Activated T-cell treated with anti-CD3 and anti-CD28 coated beads, Interleukin-2, amount 50 U/mL, for 24 hours (primary cell): ENCODE measurements around the gene MEIKIN.
"Not testable (repeated sequence)": the region's sequence is repeated elsewhere in the genome, so short reads cannot be mapped to it uniquely, and the experiment has no call there.

ENCODE experiments used
- DNase-seq: peaks from one replicate; pipeline ENCODE4 v3.0.0-alpha.2; 2020
- H3K27ac Mint-ChIP-seq: 2 replicates; pipeline ENCODE4 v1.8.0; 2020; ENCODE audit warnings: mild to moderate bottlenecking, mixed read lengths
- H3K27me3 Mint-ChIP-seq: 2 replicates; pipeline ENCODE4 v1.8.0; 2020; ENCODE audit warnings: mixed read lengths
- H3K36me3 Mint-ChIP-seq: 2 replicates; pipeline ENCODE4 v1.8.0; 2020; ENCODE audit warnings: low read depth, mixed read lengths
- H3K4me1 Mint-ChIP-seq: 2 replicates; pipeline ENCODE4 v1.8.0; 2020; ENCODE audit warnings: low read depth, mixed read lengths
- H3K4me3 Mint-ChIP-seq: 2 replicates; pipeline ENCODE4 v1.8.0; 2020; ENCODE audit warnings: mild to moderate bottlenecking, moderate library complexity, mixed read lengths
- H3K9me3 Mint-ChIP-seq: 2 replicates; pipeline ENCODE4 v1.8.0; 2020; ENCODE audit warnings: mixed read lengths

Gene MEIKIN

GRCh38 chr5:131952301-131952857 lies 6.9 kb upstream of the MEIKIN start:
- H3K36me3 Mint-ChIP-seq, result peaks cover 23% of the 10 kb centered on the region
- no peaks in the 10 kb centered on the region for H3K27me3 Mint-ChIP-seq
- H3K4me1 Mint-ChIP-seq, result peaks cover 12% of the 10 kb centered on the region
- no peak for DNase-seq
- H3K27ac Mint-ChIP-seq, result no peak overlapping the region
- H3K4me3 Mint-ChIP-seq, result no peak overlapping the region
- no peaks in the 10 kb centered on the region for H3K9me3 Mint-ChIP-seq

DNA sequence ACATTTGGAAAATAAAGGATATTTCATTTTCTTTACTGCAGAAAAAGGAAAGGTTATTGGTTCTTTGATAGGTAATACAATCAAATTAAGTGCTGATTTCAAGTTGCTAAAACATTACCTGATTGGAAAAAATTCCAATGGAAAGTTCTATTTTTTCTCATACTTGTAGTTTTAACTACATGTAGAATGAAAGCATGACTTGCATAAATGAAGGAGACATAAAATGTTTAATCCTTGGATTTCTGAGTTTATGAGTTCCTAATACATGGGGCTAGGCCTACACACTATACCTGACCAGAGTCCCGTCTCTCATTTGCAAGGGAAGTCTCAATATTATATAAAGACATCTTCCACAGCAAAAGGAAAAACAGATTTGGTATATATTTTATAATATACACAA lies 5.2 kb upstream of the MEIKIN start:
- H3K4me1 Mint-ChIP-seq, result peaks cover 10% of the 10 kb centered on the region
- H3K36me3 Mint-ChIP-seq, result peaks cover 20% of the 10 kb centered on the region
- no peaks in the 10 kb centered on the region for H3K27me3 Mint-ChIP-seq
- H3K4me3 Mint-ChIP-seq, result no peak overlapping the region
- H3K27ac Mint-ChIP-seq, result no peak overlapping the region
- no peak for DNase-seq
- H3K9me3 Mint-ChIP-seq, result no peaks in the 10 kb centered on the region

DNA sequence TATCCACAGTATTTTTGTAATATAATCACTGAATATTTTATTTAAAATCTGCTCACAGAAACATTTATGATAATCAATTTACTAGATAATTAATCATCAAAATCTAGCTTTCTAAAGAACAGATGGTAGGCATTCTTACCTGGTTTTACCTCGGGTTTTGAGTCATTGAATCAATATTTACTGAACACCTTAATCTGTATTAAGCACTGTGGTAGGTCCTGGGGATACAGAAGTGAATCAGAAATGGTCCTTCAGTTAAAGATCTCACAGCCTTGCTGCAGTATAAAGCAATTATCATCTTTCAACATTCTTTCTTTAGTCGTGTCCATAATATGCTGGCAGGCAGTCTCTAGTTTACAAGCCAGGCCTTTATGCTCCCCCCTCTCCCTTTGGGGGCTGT lies 2.0 kb upstream of the MEIKIN start:
- Mint-ChIP-seq H3K27ac (no peak overlapping the region), H3K9me3 (no peaks in the 10 kb centered on the region), H3K27me3 (no peaks in the 10 kb centered on the region), H3K4me1 (no peaks in the 10 kb centered on the region), H3K4me3 (no peak overlapping the region), H3K36me3 (peaks cover 1% of the 10 kb centered on the region)
- DNase-seq, result no peak

DNA sequence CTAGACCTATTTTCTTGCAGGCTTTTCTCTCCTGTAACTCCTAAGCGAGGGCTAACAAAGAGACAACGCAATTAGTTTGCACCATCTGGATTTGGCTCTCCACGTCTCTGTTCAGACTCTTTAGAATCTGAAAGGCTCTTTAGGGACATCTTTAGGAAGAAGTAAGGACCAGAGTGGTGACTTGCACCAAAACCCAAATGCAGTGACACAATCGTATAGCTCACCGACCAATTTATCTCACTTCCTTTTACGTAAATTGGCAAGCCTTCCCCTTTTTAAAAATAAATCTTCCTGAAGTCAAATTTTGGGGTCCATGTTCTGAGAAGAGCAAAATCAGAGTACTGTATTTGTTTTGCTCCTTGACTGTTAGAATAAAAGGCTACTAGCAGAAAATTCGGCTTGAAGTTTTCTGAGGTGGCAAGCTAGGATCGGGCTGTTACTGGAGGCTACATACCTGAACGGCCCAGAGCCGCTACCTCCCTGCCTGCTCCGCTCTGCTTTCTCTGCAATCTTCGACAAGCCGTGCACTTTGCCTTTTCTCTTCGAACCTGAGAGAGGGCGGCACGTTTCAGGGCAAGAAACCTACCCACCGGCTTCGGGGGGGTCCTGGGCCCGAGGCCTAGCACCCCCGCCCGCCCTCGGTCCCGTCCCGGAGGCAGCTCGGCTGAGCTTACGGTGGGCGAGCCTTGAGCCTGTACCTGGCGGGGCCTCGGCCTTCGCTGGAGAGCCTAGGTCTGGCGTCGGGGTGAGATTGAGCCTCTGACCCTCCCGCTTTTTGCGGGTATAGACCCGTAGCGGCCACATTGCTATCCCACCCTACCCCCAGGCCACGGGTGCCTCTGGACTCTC lies 537 bp downstream of the MEIKIN start:
- Mint-ChIP-seq H3K4me1 (no peaks in the 10 kb centered on the region), H3K27ac (no peak overlapping the region), H3K36me3 (no peaks in the 10 kb centered on the region), H3K4me3 (no peak overlapping the region), H3K27me3 (no peaks in the 10 kb centered on the region), H3K9me3 (no peaks in the 10 kb centered on the region)
- DNase-seq, result no peak

- Mint-ChIP-seq H3K27ac (no peak overlapping the region), H3K4me3 (no peak overlapping the region), H3K9me3 (no peaks in the 10 kb centered on the region), H3K27me3 (no peaks in the 10 kb centered on the region), H3K4me1 (no peaks in the 10 kb centered on the region), H3K36me3 (no peaks in the 10 kb centered on the region)
- no peak for DNase-seq
Measured at GRCh38 chr5:131943916-131944315, 1.5 kb downstream of the MEIKIN start.

GRCh38 chr5:131942016-131942415 lies 3.4 kb downstream of the MEIKIN start:
- no peaks in the 10 kb centered on the region for H3K9me3 Mint-ChIP-seq
- no peak for DNase-seq

DNA sequence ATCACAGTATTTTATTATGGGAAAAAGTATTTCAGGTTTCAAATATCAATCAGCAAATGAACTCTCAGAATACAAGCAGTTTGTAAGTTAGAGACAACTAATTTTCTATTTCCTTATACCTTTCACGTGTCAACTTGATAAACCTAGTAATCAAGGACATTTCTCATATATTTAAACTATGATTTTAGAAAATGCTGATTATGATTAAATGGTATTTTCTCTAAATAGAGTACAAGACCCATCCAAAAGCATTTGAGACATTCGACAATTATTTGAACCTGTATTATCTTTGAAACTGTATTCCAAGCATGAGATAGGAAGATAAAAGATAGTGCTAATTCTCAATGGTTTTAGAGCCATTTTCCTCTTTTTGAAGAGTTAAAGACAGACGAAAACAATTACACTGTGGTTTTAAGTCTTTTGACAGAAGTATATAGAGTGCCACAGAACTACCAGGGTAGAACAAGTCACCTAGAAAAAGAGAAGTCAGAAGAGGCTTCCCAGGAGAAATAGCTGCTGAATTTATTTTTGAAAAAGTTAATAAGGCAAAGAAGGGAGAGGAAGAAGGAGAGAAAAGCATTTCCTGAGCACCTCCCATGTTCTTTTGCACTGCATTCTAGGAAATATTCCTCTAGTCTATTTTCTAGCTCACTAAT lies 5.6 kb downstream of the MEIKIN start:
- Mint-ChIP-seq H3K4me1 (peaks cover 7% of the 10 kb centered on the region), H3K27me3 (no peaks in the 10 kb centered on the region), H3K4me3 (no peak overlapping the region), H3K9me3 (no peaks in the 10 kb centered on the region), H3K36me3 (no peaks in the 10 kb centered on the region), H3K27ac (no peak overlapping the region)
- DNase-seq, result no peak

More at GRCh38 chr5:131942016-131942415, 3.4 kb downstream of the MEIKIN start:
- Mint-ChIP-seq H3K36me3 (no peaks in the 10 kb centered on the region), H3K27me3 (no peaks in the 10 kb centered on the region), H3K4me3 (no peak overlapping the region), H3K4me1 (no peaks in the 10 kb centered on the region), H3K27ac (no peak overlapping the region)

DNA sequence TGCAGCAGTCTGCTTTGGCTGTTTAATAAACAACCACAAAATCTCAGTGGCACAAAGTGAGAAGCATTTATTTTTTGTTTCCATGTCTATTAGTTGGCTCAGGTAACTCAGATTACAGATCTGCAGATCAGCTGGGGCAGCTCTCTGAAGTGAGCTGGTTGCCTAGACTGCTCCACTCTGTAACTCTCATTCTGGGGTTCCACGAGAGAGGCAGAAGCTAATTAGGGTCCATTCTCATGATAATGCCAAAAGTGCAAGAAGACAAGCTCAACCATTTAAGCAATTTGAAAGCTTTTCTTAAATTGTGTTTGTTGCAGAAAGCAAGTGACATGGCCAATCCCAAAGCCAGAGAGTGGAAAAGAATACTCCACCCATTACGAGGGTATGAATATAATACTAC lies 13.2 kb downstream of the MEIKIN start:
- Mint-ChIP-seq H3K36me3 (peaks cover 8% of the 10 kb centered on the region), H3K4me1 (peaks cover 7% of the 10 kb centered on the region), H3K27me3 (no peaks in the 10 kb centered on the region), H3K9me3 (peaks cover 22% of the 10 kb centered on the region), H3K4me3 (no peak overlapping the region), H3K27ac (no peak overlapping the region)
- no peak for DNase-seq

GRCh38 chr5:131928957-131929356 lies 16.5 kb downstream of the MEIKIN start:
- Mint-ChIP-seq H3K36me3 (peaks cover 10% of the 10 kb centered on the region), H3K9me3 (peaks cover 28% of the 10 kb centered on the region), H3K4me1 (no peaks in the 10 kb centered on the region), H3K27ac (no peak overlapping the region), H3K4me3 (no peak overlapping the region), H3K27me3 (no peaks in the 10 kb centered on the region)
- DNase-seq, result no peak

DNA sequence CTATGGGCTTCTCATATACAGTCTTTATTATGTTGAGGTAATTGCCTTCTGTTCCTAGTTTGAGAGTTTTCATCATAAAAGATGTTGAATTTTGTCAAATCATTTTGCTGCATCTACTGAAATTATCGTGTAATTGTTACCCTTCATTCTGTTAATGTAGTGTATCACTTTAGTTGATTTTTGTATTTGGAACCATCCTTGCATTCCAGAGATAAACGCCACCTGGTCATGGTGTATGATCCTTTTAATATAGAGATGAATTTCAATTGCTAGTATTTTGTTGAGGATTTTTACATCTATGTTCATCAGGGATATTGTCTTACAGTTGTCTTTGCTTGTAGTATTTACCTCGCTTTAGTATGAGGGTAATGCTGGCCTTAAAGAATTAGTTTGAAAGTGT lies 19.3 kb downstream of the MEIKIN start:
- no peaks in the 10 kb centered on the region for H3K27me3 Mint-ChIP-seq
- peaks cover 26% of the 10 kb centered on the region for H3K9me3 Mint-ChIP-seq
- H3K4me1 Mint-ChIP-seq, result no peaks in the 10 kb centered on the region
- peaks cover 4% of the 10 kb centered on the region for H3K36me3 Mint-ChIP-seq
- no peak overlapping the region for H3K27ac Mint-ChIP-seq
- no peak overlapping the region for H3K4me3 Mint-ChIP-seq
- no peak for DNase-seq

DNA sequence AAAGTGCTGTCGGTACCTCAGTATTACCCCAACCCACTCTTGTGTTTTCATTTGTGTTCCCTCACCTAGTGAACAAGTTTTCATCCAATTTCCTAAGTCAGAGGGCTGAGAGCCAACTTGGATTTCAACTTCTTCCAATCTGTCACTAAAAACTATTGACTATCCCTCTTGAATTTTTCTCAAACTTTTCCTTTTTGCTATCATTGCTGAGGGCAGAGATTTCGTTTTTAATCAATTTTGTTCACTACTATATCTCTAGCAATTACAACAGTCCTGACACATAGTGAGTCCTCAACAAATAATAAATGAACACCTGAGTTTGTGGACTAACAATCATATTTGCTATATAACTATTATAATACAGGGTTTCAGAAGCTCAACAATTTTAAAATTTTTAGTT lies 29.0 kb downstream of the MEIKIN start:
- H3K4me3 Mint-ChIP-seq, result no peak overlapping the region
- no peaks in the 10 kb centered on the region for H3K27me3 Mint-ChIP-seq
- H3K27ac Mint-ChIP-seq, result no peak overlapping the region
- no peaks in the 10 kb centered on the region for H3K36me3 Mint-ChIP-seq
- no peaks in the 10 kb centered on the region for H3K4me1 Mint-ChIP-seq
- no peak for DNase-seq
- no peaks in the 10 kb centered on the region for H3K9me3 Mint-ChIP-seq

DNA sequence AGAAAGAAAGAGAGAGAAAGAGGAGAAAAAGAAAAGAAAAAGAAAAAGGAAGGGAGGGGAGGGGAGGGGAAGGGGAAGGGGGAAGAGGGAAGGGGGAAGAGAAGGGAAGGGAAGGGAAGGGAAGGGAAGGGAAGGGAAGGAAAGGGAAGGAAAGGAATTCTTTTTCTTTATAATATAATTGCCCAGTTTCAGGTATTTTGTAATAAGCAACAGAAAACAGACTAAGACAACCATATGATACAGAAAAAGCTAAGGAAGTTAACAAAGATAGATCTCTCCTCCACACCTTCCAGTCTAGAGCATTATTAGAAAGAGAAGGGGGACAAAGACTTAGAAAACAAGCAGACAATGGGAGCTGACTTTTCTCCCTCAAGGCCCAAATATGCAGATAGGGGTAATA lies 31.0 kb downstream of the MEIKIN start:
- H3K36me3 Mint-ChIP-seq, result no peaks in the 10 kb centered on the region
- H3K4me3 Mint-ChIP-seq, result no peak overlapping the region
- DNase-seq, result no peak
- no peaks in the 10 kb centered on the region for H3K4me1 Mint-ChIP-seq
- no peak overlapping the region for H3K27ac Mint-ChIP-seq
- no peaks in the 10 kb centered on the region for H3K27me3 Mint-ChIP-seq
- H3K9me3 Mint-ChIP-seq, result no peaks in the 10 kb centered on the region

DNA sequence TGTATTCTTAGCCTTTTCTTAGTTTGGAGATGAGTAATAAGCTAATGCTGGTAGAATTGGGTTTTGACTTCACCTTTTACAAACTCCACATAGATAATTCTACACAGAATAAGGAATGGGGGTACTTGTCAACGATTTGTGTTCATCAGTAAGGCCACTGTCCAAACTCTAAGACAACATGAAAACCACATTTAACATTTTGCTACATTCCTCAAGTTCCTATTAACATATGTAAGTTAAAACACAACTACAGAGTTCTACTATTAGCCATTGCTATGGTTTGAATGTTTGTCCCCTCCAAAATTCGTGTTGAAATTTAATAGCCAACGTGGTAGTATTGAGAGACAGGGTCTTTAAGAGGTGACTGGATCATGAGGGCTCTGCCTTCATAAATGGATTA lies 31.9 kb downstream of the MEIKIN start:
- no peaks in the 10 kb centered on the region for H3K9me3 Mint-ChIP-seq
- H3K27me3 Mint-ChIP-seq, result no peaks in the 10 kb centered on the region
- H3K4me1 Mint-ChIP-seq, result no peaks in the 10 kb centered on the region
- DNase-seq, result no peak
- no peaks in the 10 kb centered on the region for H3K36me3 Mint-ChIP-seq
- no peak overlapping the region for H3K4me3 Mint-ChIP-seq
- no peak overlapping the region for H3K27ac Mint-ChIP-seq

DNA sequence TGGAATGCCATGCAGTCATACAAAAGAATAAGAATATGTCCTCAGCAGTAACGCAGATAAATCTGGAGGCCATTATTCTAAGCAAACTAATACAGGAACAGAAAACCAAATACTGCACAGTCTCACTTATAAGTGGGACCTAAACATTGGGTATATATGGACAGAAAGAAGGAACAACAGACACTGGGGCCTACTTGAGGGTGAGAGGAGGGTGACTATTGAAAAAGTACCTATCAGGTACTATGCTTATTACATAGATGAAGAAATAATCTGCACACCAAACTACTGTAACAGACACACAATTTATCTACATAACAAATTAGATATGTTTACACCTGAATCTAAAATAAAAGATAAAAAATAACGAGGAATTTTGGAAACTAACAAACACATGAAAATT lies 38.8 kb downstream of the MEIKIN start:
- peak overlapping the region; percentile 66 for H3K27ac Mint-ChIP-seq

DNA sequence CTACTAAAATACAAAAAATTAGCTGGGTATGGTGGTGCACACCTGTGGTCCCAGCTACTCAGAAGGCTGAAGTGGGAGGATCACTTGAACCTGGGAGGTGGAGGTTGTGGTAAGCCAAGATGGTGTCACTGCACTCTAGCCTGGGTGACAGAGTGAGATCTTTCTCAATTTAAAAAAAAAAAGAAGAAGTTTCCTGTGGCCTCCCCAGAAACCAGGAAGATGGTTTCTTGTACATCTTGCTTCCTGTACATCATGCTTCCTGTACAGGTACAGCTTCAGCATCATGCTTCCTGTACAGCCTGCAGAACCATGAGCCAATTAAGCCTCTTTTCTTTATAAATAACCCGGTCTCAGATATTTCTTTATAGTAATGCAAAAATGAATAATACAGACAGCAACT lies 43.2 kb downstream of the MEIKIN start:
- H3K36me3 Mint-ChIP-seq, result peaks cover 25% of the 10 kb centered on the region
- H3K27ac Mint-ChIP-seq, H3K27me3 Mint-ChIP-seq, DNase-seq, H3K4me3 Mint-ChIP-seq: not testable (repeated sequence)
- H3K4me1 Mint-ChIP-seq, result peaks cover 25% of the 10 kb centered on the region
- H3K9me3 Mint-ChIP-seq, result peaks cover 45% of the 10 kb centered on the region

More for the DNA sequence above, 38.8 kb downstream of the MEIKIN start:
- Mint-ChIP-seq H3K27me3 (no peaks in the 10 kb centered on the region), H3K36me3 (peaks cover 22% of the 10 kb centered on the region), H3K9me3 (peaks cover 36% of the 10 kb centered on the region), H3K4me1 (peaks cover 24% of the 10 kb centered on the region), H3K4me3 (no peak overlapping the region)
- DNase-seq, result no peak
